H9 (cell line): Measurements from ENCODE around the gene YES1. TPM values are rescaled to one million over a fixed set of nuclear protein-coding genes. Genes with fewer than 3 reads are reported as not detected.

ENCODE experiments used
- DNase-seq: peaks from one replicate; pipeline ENCODE4 v3.0.0-alpha.2; 2017
- H2AFZ ChIP-seq: one replicate; pipeline ENCODE4 v1.6.1; 2013; ENCODE audit warnings: mild to moderate bottlenecking, low read length, control low read depth, moderate library complexity
- H2AK5ac ChIP-seq: 2 replicates; pipeline ENCODE4 v1.6.1; 2013; ENCODE audit warnings: low read length, control low read depth, mixed read lengths; ENCODE audit not compliant: insufficient read length
- H2BK120ac ChIP-seq: one replicate; pipeline ENCODE4 v1.6.1; 2013; ENCODE audit warnings: low read depth, mild to moderate bottlenecking, low read length, control low read depth, inconsistent platforms; ENCODE audit not compliant: poor library complexity, severe bottlenecking
- H2BK12ac ChIP-seq: 2 replicates; pipeline ENCODE4 v1.6.1; 2013; ENCODE audit warnings: low read length, control low read depth, mixed read lengths, low read depth; ENCODE audit not compliant: insufficient read length
- H2BK15ac ChIP-seq: 2 replicates; pipeline ENCODE4 v1.6.1; 2013; ENCODE audit warnings: low read depth, low read length, control low read depth
- H2BK20ac ChIP-seq: one replicate; pipeline ENCODE4 v1.6.1; 2013; ENCODE audit warnings: low read depth, mild to moderate bottlenecking, low read length, control low read depth, inconsistent platforms; ENCODE audit not compliant: poor library complexity, severe bottlenecking
- H2BK5ac ChIP-seq: 2 replicates; pipeline ENCODE4 v1.6.1; 2013; ENCODE audit warnings: low read length, control low read depth, mixed read lengths; ENCODE audit not compliant: insufficient read length
- H3K14ac ChIP-seq: 2 replicates; pipeline ENCODE4 v1.6.1; 2013; ENCODE audit warnings: low read length, control low read depth; ENCODE audit not compliant: insufficient read depth
- H3K18ac ChIP-seq: 2 replicates; pipeline ENCODE4 v1.6.1; 2013; ENCODE audit warnings: low read depth, mild to moderate bottlenecking, mixed read lengths, low read length, control low read depth; ENCODE audit not compliant: insufficient read length
- H3K23ac ChIP-seq: 2 replicates; pipeline ENCODE4 v1.6.1; 2013; ENCODE audit warnings: low read length, control low read depth, mixed read lengths, low read depth; ENCODE audit not compliant: insufficient read length
- H3K23me2 ChIP-seq: 2 replicates; pipeline ENCODE4 v1.6.1; 2013; ENCODE audit warnings: low read depth, mild to moderate bottlenecking, mixed read lengths, low read length, control low read depth; ENCODE audit not compliant: insufficient read length, poor library complexity, severe bottlenecking
- H3K27ac ChIP-seq: 2 replicates; pipeline ENCODE4 v1.5.1; 2013; ENCODE audit warnings: low read length, control low read depth, mixed read lengths, low read depth; ENCODE audit not compliant: insufficient read length
- H3K27me3 ChIP-seq: 2 replicates; pipeline ENCODE4 v1.6.1; 2013; ENCODE audit warnings: low read length, control low read depth, inconsistent platforms; ENCODE audit not compliant: insufficient read depth
- H3K4ac ChIP-seq: 2 replicates; pipeline ENCODE4 v1.6.1; 2013; ENCODE audit warnings: low read depth, mild to moderate bottlenecking, control low read depth, inconsistent platforms, low read length, moderate library complexity
- H3K4me1 ChIP-seq: 2 replicates; pipeline ENCODE4 v1.6.1; 2013; ENCODE audit warnings: low read length, control low read depth, inconsistent platforms; ENCODE audit not compliant: insufficient read depth
- H3K4me2 ChIP-seq: 2 replicates; pipeline ENCODE4 v1.6.1; 2013; ENCODE audit warnings: low read length, control low read depth, mixed read lengths; ENCODE audit not compliant: insufficient read length, insufficient read depth
- H3K56ac ChIP-seq: 2 replicates; pipeline ENCODE4 v1.6.1; 2013; ENCODE audit warnings: low read depth, mild to moderate bottlenecking, mixed read lengths, low read length, control low read depth; ENCODE audit not compliant: insufficient read length
- H3K79me1 ChIP-seq: 2 replicates; pipeline ENCODE4 v1.6.1; 2013; ENCODE audit warnings: low read depth, mild to moderate bottlenecking, moderate library complexity, low read length, control low read depth, inconsistent platforms; ENCODE audit not compliant: insufficient read depth, poor library complexity, severe bottlenecking
- H3K79me2 ChIP-seq: 2 replicates; pipeline ENCODE4 v1.6.1; 2013; ENCODE audit warnings: low read length, control low read depth, inconsistent platforms; ENCODE audit not compliant: insufficient read depth
- H3K9ac ChIP-seq: 2 replicates; pipeline ENCODE4 v1.6.1; 2013; ENCODE audit warnings: low read length, control low read depth, mixed read lengths; ENCODE audit not compliant: insufficient read length; ENCODE audit errors: extremely low read depth
- H3K9me3 ChIP-seq: one replicate; pipeline ENCODE4 v1.6.1; 2013; ENCODE audit warnings: low read depth, low read length, inconsistent platforms; ENCODE audit not compliant: control insufficient read depth
- H3T11ph ChIP-seq: one replicate; pipeline ENCODE4 v1.6.1; 2013; ENCODE audit warnings: mild to moderate bottlenecking, low read length, control low read depth, inconsistent platforms
- H4K20me1 ChIP-seq: one replicate; pipeline ENCODE4 v1.6.1; 2013; ENCODE audit not compliant: control insufficient read depth, insufficient read length, insufficient read depth
- H4K5ac ChIP-seq: 2 replicates; pipeline ENCODE4 v1.6.1; 2013; ENCODE audit warnings: low read depth, mild to moderate bottlenecking, mixed read lengths, low read length, control low read depth; ENCODE audit not compliant: insufficient read length
- H4K8ac ChIP-seq: replicated peaks from 2 replicates; pipeline ENCODE4 v1.6.1; 2013; ENCODE audit warnings: low read length, control low read depth, mixed read lengths, low read depth; ENCODE audit not compliant: insufficient read length
- H4K91ac ChIP-seq: 2 replicates; pipeline ENCODE4 v1.6.1; 2013; ENCODE audit warnings: low read depth, mild to moderate bottlenecking, moderate library complexity, mixed read lengths, low read length, control low read depth; ENCODE audit not compliant: insufficient read length
- H3K27ac Mint-ChIP-seq, 3 experiments: 2 replicates in 2 of 3; 3 replicates in 1 of 3; pipeline ENCODE4 v1.8.0; 2020 to 2021; ENCODE audit warnings: mixed read lengths in 3 of 3, mild to moderate bottlenecking in 1 of 3, moderate library complexity in 1 of 3
- H3K27me3 Mint-ChIP-seq: 2 replicates; pipeline ENCODE4 v1.8.0; 2021; ENCODE audit warnings: low read depth, mild to moderate bottlenecking, moderate library complexity, mixed read lengths
- H3K36me3 Mint-ChIP-seq, 3 experiments: 2 replicates in 2 of 3; 3 replicates in 1 of 3; pipeline ENCODE4 v1.8.0; 2020 to 2021; ENCODE audit warnings: low read depth in 3 of 3, mixed read lengths in 3 of 3; ENCODE audit not compliant: insufficient read depth in 1 of 3
- H3K4me1 Mint-ChIP-seq, 2 experiments: 2 replicates each; pipeline ENCODE4 v1.8.0; 2020; ENCODE audit warnings: mixed read lengths in 2 of 2
- H3K4me3 Mint-ChIP-seq, 2 experiments: 2 replicates in 1 of 2; 3 replicates in 1 of 2; pipeline ENCODE4 v1.8.0; 2020 to 2021; ENCODE audit warnings: mild to moderate bottlenecking in 2 of 2, mixed read lengths in 2 of 2, moderate library complexity in 1 of 2
- H3K9me3 Mint-ChIP-seq, 2 experiments: 2 replicates in 1 of 2; 3 replicates in 1 of 2; pipeline ENCODE4 v1.8.0; 2020; ENCODE audit warnings: mild to moderate bottlenecking in 2 of 2, mixed read lengths in 2 of 2, moderate library complexity in 1 of 2
- WGBS: extraction: QIAGEN DNeasy Blood & Tissue Kit; methylation state at CpG from one replicate; pipeline ENCODE4 v1.1.7; 2013; ENCODE audit warnings: missing lambda C conversion rate, low lambda C conversion rate, mixed read lengths; ENCODE audit not compliant: insufficient read length; ENCODE audit errors: extremely low coverage; 5-methylcytosine and 5-hydroxymethylcytosine counted together
- total RNA-seq: library from RNA; stranded (reverse); gene quantifications from 2 replicates; pipeline ENCODE4 v1.2.1, GENCODE V29; 2021
- TF ChIP-seq, protein P1 (sequence below): fragments of 200-600 bp; sonication (generic); conservative IDR thresholded peaks from 3 replicates; pipeline ENCODE4 v1.8.0; 2021; ENCODE audit warnings: antibody characterized with exemption, mild to moderate bottlenecking

YES1 gene
- total RNA-seq, 1 experiment from 2014 or later: 86.9 TPM

DNA sequence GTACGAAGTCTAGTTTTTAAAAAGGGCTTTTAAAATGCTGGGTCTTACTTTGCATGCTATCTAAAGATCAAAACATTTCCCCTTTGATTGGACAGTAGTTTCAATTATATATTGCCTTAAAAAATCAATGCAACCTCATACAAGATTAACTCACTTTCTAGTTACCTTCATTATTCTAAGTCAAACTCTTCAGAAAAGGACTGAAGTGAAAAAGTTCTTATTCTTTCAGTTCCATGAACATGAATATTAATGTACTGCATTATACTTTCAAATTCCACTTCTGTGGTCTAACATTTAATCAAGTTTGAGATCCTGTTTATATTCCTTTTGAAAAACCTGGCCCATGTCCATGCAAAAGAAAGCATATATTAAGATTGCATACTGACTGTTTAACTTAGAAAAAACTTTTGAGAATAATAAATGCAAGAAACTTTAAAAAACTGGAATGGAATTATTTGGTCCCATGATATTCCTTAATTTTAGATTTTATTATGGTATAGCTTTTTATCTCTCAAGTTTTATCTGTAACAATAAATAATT, 88.4 kb downstream of the YES1 start:
- WGBS: no CpG with 5 or more reads among the region's 1 CpG
- no peaks in the 10 kb centered on the region for H3K27me3 ChIP-seq
- DNase-seq: no peak
- no peaks in the 10 kb centered on the region for H3K79me1 ChIP-seq
- no peak overlapping the region for H2AK5ac ChIP-seq
- Mint-ChIP-seq H3K27me3 (no peaks in the 10 kb centered on the region), H3K27ac (no peak overlapping the region), H3K4me1 (no peaks in the 10 kb centered on the region), H3K4me3 (no peak overlapping the region), H3K36me3 (peaks cover 5 to 22% (median 19%) of the 10 kb centered on the region in 3 experiments; a peak in 6 of 7 replicates), H3K9me3 (no peaks in the 10 kb centered on the region)
- no peaks in the 10 kb centered on the region for H3K9me3 ChIP-seq
- H2BK5ac ChIP-seq: no peak overlapping the region
- H3K23ac ChIP-seq: no peak overlapping the region
- H3T11ph ChIP-seq: no peak overlapping the region
- no peak overlapping the region for H3K4ac ChIP-seq
- H3K79me2 ChIP-seq: no peaks in the 10 kb centered on the region
- no peak overlapping the region for H3K18ac ChIP-seq
- H3K4me2 ChIP-seq: no peak overlapping the region
- no peaks in the 10 kb centered on the region for H3K4me1 ChIP-seq
- H2AFZ ChIP-seq: no peak overlapping the region
- H3K56ac ChIP-seq: no peak overlapping the region
- H2BK15ac ChIP-seq: no peak overlapping the region
- H4K20me1 ChIP-seq: no peaks in the 10 kb centered on the region
- no peak overlapping the region for H3K27ac ChIP-seq
- no peak overlapping the region for H3K9ac ChIP-seq
- no peak overlapping the region for H2BK12ac ChIP-seq
- H2BK120ac ChIP-seq: no peak overlapping the region
- H4K8ac ChIP-seq: no peak overlapping the region
- H4K91ac ChIP-seq: no peak overlapping the region
- no peak overlapping the region for H2BK20ac ChIP-seq
- H4K5ac ChIP-seq: no peak overlapping the region
- H3K23me2 ChIP-seq: no peaks in the 10 kb centered on the region
- no peak overlapping the region for H3K14ac ChIP-seq
- TF ChIP-seq, protein P1, sequence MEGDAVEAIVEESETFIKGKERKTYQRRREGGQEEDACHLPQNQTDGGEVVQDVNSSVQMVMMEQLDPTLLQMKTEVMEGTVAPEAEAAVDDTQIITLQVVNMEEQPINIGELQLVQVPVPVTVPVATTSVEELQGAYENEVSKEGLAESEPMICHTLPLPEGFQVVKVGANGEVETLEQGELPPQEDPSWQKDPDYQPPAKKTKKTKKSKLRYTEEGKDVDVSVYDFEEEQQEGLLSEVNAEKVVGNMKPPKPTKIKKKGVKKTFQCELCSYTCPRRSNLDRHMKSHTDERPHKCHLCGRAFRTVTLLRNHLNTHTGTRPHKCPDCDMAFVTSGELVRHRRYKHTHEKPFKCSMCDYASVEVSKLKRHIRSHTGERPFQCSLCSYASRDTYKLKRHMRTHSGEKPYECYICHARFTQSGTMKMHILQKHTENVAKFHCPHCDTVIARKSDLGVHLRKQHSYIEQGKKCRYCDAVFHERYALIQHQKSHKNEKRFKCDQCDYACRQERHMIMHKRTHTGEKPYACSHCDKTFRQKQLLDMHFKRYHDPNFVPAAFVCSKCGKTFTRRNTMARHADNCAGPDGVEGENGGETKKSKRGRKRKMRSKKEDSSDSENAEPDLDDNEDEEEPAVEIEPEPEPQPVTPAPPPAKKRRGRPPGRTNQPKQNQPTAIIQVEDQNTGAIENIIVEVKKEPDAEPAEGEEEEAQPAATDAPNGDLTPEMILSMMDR: no peak
